Stimulated activated CD4-positive, alpha-beta T cell treated with anti-CD3 and anti-CD28 coated beads, TNF-alpha, amount 100 ng/mL, for 4 hours (primary cell): ENCODE data around the gene DEFB123.
"Not testable (repeated sequence)": the region's sequence is repeated elsewhere in the genome, so short reads cannot be mapped to it uniquely, and the experiment has no call there.

Experiments used
- DNase-seq, 3 experiments: peaks; one replicate each; pipeline ENCODE4 v3.0.0-alpha.2; 2020; ENCODE audit warnings: low read depth in 3 of 3

The DEFB123 gene, protein sequence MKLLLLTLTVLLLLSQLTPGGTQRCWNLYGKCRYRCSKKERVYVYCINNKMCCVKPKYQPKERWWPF

DNA sequence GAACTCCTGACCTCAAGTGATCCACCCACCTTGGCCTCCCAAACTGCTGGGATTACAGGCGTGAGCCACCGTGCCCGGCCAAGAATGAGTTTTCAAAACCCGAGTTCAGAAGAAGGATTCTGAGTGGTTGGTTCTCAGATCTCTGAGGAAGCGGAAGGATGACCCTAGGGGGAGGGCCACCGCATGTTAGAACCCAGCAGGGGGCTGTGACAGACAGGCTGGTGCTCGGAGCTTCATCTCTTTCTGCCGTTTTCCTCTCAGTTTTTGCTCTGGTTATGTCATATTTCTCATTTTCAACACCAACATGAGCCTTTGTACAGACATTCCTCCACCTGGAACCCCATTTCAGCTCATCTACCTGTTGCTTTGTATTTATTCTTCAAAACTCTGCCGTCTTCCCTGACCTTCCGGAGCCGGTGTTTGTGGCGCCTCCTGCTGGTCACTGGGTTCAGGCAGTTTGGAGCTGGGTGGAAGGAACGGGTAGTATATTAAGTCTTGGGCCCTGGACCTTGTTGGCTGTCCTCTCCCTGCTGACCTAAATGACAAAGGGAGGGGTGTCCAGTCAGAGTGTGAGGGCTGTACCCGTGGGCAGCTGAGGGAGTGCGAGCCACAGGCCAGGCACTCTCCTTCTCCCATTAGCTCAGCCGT lies at the start of gene DEFB123:
TSS of gene DEFB123 (plus strand) at position 621 of the 648 bp plus-strand sequence. CDS start 67 bp downstream, outside the sequence.
- no peak for DNase-seq

DNA sequence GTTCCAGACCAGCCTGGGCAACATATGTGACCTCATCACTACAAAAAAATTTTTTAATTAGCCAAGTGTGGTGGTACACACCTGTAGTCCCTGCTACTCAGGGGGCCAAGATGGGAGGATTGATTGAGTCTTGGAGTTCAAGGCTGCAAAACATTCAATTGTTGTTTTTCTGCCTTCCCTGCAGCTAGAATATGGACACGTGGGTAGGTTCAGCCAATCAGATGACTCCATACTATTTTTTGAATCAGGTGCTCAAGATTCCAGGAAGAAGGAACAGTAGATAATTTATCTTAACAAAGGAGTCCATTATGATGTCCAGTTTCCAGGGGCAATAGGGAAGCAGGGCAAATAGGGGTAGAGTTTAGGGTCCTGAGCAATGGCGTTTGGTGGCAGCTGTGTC lies 47.6 kb upstream of the DEFB123 start:
- DNase-seq = no peak

DNA sequence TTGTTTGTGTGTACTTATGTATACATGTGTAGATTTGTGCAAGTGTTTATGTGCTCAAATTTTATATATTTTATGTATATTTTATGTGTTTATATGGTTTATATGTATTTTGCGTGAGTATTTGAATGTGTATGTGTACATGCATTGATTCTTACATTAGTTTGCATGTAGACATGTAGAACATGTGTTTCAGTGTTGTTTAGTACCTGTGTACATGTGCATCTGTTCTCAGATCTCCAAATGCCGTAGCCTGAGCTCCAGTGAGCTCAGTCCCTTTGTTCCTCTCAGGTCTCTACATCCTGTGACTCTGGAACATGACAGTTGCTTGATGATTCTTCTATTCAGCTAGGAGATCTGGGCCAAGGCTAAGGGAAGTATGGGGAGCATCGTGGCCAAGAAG lies 45.5 kb upstream of the DEFB123 start:
- no peak for DNase-seq

DNA sequence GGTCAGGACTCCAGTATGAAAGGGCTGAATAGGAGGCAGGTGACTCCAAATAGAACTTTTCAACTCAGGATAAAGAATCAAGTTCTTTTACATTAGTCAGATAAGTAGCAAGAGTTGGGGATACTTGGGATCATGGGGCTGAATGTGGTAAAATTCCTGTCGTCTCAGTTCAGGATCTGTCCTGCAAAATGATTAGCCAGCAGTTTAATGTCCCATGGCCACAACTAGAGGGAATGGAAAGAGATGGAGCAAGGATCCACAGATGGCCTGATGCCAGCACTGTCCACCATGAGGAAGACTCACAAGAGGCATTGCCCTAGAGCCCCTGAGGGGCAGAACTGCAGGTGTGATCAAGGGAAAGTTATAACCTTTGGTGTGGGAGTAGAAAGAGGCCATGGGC lies 36.5 kb upstream of the DEFB123 start:
- DNase-seq = no peak

DNA sequence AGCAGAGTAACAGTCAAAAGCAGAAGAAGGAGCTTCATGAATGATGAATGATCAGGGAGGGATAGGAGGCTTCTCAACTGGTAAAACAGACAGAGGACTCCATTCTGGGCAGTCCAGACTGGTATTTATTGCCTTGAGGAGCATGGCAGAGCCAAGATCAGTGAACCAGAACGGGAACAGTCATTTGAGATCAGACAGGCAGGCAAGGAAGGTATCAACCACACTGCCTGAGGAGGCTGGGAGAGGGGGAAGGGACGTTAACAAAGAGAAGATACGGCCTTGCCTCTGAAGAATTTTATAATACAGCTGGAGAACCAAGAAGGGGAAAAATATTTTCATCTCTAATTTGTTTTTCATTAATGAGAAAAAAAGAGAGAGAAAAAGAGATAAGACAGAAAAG lies 34.3 kb upstream of the DEFB123 start, which contains the start of gene DEFB121:
TSS of gene DEFB121 (minus strand) at position 101 of the 400 bp plus-strand sequence. CDS start at position 38, 63 bp downstream.
- DNase-seq = no peak

DNA sequence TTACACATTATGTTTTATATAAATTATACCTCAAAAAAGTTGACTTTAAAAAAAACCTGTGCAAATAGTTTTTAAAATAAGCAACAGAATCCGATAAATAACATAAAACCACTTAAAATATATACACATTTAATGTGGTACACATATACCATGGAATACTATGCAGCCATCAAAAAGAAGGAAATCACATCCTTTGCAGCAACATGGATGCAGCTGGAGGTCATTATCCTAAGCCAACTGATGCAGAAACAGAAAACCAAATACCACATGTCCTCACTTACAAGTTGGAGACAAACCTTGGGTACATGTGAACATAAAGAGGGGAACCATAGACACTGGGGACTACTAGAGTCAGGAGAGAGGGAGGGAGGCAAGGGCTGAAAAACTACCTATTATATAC lies 30.4 kb upstream of the DEFB123 start:
- DNase-seq = no peak

DNA sequence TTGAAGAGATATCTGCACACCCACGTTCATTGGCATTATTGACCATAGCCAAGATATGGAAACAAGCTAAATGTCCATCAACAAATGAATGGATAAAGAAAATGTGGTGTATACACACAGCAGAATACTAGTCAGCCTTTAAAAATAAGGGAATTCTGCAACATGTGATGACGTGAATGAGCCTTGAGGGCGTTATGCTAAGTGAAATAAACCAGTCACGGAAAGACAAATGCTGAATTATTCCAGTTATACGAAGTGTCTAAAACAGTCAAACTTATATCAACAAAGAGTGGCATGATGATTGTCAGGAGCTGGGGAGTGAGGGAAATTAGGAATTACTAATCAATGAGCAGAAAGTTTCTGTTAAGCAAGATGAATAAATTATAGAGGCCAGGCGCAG lies 26.1 kb upstream of the DEFB123 start:
- DNase-seq = no peak

DNA sequence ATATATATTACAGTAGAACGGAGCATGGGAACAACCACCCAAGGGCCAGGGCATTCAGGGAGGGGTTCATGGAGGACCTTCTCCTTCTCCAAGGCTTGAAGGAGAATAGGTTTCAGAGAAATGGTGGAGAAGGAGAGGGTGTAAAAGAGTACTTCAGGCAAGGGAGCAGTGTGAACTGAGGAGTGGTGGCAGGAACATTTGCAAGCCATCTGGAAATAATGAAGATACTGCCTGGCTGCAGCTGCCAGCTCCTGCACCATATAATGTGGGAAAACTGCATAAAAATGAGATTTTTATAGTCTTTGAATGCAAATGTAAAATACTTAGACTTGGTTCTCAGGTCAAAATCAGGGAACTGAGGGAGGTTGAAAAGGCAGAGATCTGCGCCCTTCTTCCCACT lies 24.8 kb upstream of the DEFB123 start:
- no peak for DNase-seq

DNA sequence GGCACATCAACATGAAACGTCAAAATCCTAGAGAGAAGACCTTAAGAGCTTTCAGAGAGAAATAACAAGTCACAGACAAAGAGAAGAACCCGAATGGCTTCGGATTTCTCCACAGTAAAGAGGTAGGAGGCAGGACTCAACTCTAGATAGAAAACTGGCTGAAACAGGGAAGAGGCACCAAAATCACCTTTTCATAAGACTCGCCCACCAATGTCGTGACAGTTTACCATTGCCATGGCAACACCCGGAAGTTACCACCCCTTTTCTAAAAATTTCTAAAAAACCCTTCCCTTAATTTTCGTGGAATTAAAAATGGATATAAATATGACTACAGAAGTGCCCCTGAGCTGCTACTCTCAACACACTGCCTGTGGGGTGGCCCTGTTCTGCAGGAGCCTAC lies 22.1 kb upstream of the DEFB123 start:
- no peak for DNase-seq

DNA sequence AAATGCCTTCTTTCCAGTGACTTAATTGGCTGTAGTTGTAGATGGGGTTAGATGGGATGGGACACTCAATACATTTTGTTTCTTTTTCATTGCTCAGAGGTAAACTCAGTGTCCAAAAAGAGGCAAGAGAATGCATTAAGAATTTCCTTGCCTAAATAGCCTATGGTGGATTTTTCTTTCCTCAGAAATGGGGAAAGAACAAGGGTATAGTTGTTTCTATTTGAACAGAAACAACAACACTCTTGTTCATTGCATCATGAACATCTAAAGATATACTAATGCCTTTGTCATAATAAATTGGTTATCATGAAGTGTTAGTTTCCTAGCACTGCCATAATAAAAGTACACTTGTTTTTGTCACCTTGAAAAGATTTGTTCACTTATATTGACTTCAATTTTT lies 14.6 kb upstream of the DEFB123 start:
- DNase-seq = no peak

DNA sequence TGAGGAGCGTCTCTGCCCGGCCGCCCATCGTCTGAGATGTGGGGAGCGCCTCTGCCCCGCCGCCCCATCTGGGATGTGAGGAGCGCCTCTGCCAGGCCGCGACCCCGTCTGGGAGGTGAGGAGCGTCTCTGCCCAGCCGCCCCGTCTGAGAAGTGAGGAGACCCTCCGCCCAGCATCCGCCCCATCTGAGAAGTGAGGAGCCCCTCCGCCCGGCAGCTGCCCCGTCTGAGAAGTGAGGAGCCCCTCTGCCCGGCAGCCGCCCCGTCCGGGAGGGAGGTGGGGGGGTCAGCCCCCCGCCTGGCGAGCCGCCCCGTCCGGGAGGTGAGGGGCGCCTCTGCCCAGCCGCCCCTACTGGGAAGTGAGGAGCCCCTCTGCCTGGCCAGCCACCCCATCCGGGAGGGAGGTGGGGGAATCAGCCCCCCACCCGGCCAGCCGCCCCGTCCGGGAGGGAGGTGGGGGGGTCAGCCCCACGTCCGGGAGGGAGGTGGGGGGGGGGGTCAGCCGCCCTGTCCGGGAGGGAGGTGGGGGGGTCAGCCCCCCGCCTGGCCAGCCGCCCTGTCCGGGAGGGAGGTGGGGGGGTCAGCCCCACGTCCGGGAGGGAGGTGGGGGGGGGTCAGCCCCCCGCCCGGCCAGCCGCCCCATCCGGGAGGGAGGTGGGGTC lies 13.4 kb upstream of the DEFB123 start:
- DNase-seq = not testable (repeated sequence)

DNA sequence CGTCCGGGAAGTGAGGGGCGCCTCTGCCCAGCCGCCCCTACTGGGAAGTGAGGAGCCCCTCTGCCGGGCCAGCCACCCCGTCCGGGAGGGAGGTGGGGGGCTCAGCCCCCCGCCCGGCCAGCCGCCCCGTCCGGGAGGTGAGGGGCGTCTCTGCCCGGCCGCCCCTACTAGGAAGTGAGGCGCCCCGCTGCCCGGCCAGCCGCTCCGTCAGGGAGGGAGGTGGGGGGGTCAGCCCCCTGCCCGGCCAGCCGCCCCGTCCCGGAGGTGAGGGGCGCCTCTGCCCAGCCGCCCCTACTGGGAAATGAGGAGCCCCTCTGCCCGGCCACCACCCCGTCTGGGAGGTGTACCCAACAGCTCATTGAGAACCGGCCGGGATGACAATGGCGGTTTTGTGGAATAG lies 12.9 kb upstream of the DEFB123 start:
- not testable (repeated sequence) for DNase-seq

DNA sequence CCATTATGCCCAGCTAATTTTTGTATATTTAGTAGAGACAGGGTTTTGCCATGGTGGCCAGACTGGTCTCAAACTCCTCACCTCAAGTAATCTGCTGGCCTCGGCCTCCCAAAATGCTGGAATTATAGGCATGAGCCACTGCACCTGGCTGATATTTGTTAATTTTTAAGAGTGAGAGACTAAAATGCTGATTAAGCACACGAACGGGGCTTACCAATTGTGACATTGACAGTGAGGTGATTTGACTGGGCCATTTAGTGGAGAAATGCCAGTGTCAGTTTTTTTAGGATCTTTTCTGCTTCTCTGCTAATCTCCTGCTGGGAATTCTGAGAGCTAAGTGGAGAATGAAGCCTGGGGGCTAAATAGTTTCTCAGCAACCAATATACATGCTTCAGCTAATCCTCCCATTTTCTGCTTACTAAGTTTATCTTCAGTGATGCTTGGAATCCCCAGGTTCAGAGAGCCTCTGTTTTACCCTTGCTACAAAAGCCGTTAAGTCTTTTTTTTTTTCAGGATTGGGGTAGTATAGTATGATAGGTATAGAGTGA lies 9.8 kb upstream of the DEFB123 start:
- DNase-seq = no peak

DNA sequence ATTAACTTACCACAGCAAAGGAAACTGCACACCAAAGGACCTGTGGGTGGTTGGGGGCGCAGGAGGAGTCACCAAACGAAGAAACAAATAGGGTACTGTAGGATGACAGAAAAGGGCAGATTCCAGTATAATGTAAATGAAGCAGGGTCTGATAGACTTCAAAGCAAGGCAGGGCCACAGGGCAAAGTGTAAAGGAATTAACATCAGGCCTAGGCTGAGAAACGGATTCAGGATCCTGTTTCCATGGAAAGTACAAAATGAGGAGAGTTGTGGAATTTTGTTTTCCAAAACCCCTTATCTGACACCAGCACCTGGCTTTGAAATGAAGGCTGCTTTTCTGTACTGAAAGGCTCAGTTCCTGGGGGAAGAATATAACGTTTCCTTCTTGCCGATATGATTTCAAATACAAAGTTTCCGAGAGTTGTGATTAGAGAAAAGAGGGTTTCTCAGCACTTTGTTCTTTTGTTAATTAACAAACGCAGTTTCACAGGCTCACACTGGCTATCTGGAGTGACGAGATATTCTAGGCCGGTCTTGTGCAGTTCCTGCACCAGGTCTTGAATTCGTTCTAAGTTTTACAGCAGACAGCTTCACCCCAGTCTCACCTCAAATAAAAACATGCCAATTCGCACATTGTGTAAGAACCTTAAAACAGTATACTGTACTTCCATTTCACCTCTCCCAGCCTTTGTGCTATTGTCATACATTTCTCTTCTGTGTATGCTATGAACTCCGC lies 5.8 kb downstream of the DEFB123 start:
- DNase-seq = no peak

DNA sequence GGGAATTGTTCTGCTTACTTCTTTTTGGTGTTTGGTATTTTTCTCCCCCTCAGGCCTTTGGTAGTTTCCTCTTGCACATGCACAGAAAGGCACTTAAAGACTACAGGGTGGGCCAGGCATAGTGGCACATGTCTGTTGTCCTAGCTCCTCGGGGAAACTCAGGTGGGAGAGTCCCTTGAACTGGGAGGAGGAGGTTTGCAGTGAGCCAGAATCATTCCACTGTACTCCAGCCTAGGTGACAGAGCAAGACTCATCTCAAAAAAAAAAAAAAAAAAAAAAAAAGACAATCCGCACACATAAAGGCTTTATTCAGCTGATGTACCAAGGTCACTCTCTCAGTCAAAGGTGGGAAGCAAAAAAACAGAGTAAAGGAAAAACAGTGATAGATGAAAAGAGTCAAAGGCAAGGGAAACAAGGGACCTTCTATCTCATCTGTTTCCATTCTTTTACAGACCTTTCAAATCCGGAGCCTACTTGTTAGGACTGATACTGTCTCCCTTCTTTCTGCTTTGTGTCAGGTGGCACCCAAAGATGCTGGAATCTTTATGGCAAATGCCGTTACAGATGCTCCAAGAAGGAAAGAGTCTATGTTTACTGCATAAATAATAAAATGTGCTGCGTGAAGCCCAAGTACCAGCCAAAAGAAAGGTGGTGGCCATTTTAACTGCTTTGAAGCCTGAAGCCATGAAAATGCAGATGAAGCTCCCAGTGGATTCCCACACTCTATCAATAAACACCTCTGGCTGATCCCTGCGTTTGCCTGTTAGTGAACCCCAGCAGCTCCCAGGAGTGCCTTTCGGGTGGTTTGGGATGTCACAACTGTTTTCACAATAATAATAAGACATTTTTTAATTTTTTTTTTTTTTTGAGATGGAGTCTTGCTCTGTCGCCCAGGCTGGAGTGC lies 9.3 kb downstream of the DEFB123 start:
- no peak for DNase-seq

DNA sequence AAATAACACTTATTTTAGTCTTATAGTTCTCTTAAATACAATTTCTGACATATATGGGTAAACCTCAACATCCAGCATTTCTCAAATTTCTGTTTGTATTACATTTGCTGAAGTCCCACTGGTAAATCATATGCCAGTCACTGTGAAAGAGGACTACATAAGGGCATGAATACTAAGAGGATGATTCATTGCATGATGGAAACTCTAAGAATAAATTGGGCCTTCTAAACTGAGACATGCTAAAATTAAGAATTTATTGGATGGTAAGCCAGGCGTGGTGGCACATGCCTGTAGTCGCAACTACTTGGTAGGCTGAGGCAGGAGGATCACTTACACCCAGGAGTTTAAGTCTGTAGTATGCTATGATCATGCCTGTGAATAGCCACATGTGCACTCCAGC lies 12.1 kb downstream of the DEFB123 start:
- DNase-seq = no peak

DNA sequence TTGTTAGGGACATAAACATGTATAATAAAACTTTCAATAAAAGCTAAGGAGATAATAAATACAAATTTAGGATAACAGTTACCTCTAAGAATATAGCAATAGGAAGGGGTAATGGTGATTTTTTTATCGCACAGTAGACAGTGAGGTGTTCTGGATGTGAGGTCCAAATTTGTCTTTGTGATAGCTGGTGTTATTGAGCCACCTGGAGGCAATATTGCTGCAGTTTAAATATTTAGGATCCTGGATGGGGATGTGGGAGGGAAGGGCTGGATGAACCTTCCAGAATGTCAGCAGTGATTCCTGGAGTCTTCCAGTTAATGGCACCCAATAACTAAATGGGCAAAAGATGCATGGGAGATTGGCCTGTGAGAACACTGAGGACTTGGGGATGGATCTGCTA lies 13.9 kb downstream of the DEFB123 start:
- DNase-seq = no peak

DNA sequence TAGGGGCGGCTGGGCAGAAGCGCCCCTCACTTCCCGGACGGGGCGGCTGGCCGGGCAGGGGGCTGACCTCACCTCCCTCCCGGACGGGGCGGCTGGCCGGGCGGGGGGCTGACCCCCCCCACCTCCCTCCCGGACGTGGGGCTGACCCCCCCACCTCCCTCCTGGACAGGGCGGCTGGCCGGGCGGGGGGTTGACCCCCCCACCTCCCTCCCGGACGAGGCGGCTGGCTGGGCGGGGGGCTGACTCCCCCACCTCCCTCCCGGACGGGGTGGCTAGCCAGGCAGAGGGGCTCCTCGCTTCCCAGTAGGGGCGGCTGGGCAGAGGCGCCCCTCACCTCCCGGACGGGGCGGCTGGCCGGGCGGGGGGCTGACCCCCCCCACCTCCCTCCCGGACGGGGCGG lies 30.5 kb downstream of the DEFB123 start:
- DNase-seq = not testable (repeated sequence)

DNA sequence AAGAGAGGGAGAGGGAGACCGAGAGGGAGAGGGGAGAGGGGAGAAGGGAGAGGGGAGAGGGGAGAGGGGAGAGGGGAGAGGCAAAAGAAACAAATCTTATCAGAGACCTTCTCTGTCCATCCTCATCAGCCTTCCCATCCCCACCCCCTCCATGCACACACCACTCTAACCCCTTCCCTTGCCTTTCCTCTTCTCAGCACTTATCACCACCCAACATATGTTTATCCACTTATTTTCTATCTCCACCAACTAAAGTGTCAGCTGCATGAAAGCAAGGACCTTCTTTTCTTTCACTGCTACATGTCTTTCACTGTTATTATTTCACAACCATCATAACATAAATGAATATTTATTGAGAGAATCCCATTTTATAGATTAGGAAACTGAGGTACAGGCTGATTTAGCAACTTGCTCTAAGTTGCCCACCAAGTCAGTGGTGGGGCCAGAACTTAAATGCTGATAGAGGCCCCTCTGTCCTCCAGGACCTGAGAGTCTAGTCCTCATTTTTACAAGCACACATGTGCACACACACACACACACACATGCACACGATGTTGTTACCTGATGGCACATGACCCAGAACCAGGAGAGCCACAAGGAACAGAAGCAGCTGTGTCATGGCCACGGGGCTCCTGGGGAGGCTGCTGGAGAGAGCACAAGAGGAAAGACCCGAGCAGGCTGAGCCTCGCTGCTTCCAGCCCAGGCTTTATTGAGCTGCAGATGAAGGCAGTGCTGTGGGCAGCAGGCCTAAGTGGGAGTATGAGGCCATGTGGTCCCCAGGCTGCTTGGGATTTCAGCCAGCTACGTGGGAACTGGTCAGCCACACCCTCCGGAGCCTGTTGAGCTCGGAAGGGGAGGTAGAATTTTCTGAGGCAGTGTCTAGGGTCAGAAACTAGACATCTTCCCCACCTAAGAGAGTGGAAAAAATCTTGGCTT lies 32.2 kb downstream of the DEFB123 start:
- DNase-seq = no peak
